PFSK-1 (cell line): Measurements from ENCODE around the gene PRIM1.

Experiments
- FOXP2 ChIP-seq: optimal IDR thresholded peaks from 2 replicates; pipeline ENCODE3; 2011; ENCODE audit warnings: borderline replicate concordance, control low read depth, inconsistent platforms; ENCODE audit not compliant: insufficient read depth; ENCODE audit errors: extremely low read length, extremely low read depth
- POLR2AphosphoS5 ChIP-seq: IDR thresholded peaks from 2 replicates; pipeline ENCODE4 v1.6.1; 2012; ENCODE audit warnings: low read depth, mild to moderate bottlenecking, control low read depth, low read length, moderate library complexity
- REST ChIP-seq, 2 experiments: IDR thresholded peaks; 2 replicates each; pipeline versions ENCODE4 v1.6.1 to v1.8.0; 2011 to 2012; ENCODE audit warnings: low read depth in 2 of 2, low read length in 2 of 2, control low read depth in 1 of 2, inconsistent platforms in 1 of 2, mild to moderate bottlenecking in 1 of 2, moderate library complexity in 1 of 2; ENCODE audit not compliant: insufficient read depth in 1 of 2
- SIN3A ChIP-seq: IDR thresholded peaks from 2 replicates; pipeline ENCODE4 v1.6.1; 2012; ENCODE audit warnings: mild to moderate bottlenecking, low read length, moderate library complexity, borderline replicate concordance; ENCODE audit not compliant: insufficient read depth
- TAF1 ChIP-seq: IDR thresholded peaks from 2 replicates; pipeline ENCODE4 v1.6.1; 2012; ENCODE audit warnings: low read length, control low read depth, borderline replicate concordance; ENCODE audit not compliant: insufficient read depth

GRCh38 chr12:56753566-56753965 is 1.4 kb upstream of the PRIM1 start:
- no peak for TF ChIP-seq FOXP2
- TF ChIP-seq TAF1: no peak
- no peak for TF ChIP-seq POLR2AphosphoS5
- TF ChIP-seq REST (IDR thresholded peaks at IDR 0.05; ENCODE audit: insufficient read depth in 1 of 2, low read depth in 2 of 2, low read length in 2 of 2): no peak
- TF ChIP-seq SIN3A: no peak
